ENCODE measurements around the gene OR4F6. TPM values are rescaled to one million over a fixed set of nuclear protein-coding genes. Genes with fewer than 3 reads are reported as not detected.
"Not testable (repeated sequence)": the region's sequence is repeated elsewhere in the genome, so short reads cannot be mapped to it uniquely, and the experiment has no call there.

The OR4F6 gene
- total and polyA plus RNA-seq, 9 of the 15 experiments (the other 6 are each of a cell fraction or from before 2014, with no cell fraction given): not detected

DNA sequence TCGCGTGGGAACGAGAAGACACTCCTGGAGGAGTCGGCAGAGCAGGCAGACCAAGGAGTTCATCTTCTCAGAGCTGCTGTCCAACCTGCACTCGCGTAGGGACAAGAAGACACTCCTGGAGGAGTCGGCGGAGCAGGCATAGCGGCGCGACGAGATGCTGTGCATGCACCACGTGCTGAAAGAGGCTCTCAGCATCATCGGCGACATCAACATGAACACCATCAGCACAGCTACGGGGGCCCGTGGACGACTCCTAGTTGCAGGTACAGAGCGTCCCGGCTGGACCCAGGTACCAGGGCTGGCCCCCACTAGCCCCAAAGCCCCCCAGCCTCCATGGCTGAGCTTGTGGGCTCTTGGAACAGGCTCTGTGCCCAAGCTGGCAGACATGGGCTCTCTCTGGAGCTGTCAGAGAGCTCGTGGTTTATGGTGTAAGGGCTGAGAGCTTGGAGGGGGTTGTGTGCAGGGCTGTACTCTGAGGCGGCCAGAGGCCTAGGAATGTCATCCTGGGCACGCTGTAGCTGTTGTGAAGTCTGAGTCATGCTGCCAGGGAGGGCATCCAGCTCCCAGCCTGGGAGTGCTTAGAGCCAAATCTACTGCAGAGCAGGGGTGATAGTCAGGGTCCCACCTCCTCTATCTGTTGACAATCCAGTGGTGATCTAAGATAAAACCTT lies 38.5 kb upstream of the OR4F6 start:
- POLR2A ChIA-PET; H4K20me1 ChIP-seq (replicated peaks; ENCODE audit: control insufficient read depth, insufficient read depth, low read length); H3K4me2 ChIP-seq (ENCODE audit: insufficient read depth, low read length); H3K27ac ChIP-seq (ENCODE audit: extremely low read depth, low read depth, low read length); BruUV-seq (replicated peaks); H3K27me3 ChIP-seq (ENCODE audit: control insufficient read depth in 2 of 2, insufficient read depth in 2 of 2, low read length in 2 of 2); DNase-seq (ENCODE audit: extremely low read depth in 1 of 4, low spot score in 3 of 4); H2AFZ ChIP-seq (ENCODE audit: low read depth, low read length); H3K4me3 ChIP-seq; H3K36me3 ChIP-seq (ENCODE audit: control insufficient read depth, insufficient read depth, low read length); H3K9ac ChIP-seq (ENCODE audit: insufficient read depth in 1 of 2, low read depth in 2 of 2, low read length in 2 of 2); intact Hi-C loops (cut with micrococcal nuclease); H3K9me1 ChIP-seq (ENCODE audit: control insufficient read depth, insufficient read depth, low read length); H3K4me1 ChIP-seq (replicated peaks in 1 of 2; ENCODE audit: control insufficient read depth in 2 of 2, insufficient read depth in 2 of 2, low read length in 2 of 2); H3K79me2 ChIP-seq (ENCODE audit: control insufficient read depth, insufficient read depth, low read length); FAIRE-seq; H3K9me3 ChIP-seq (replicated peaks; ENCODE audit: control insufficient read depth, insufficient read depth, low read depth, low read length); ATAC-seq: not testable (repeated sequence)
- in situ Hi-C loops (cut with MboI): loop anchor here (5.0 kb wide), 1 partner anchor 1968 kb away; no protein-coding TSS in a partner anchor
- 65% methylated on average over 20 of the region's 23 CpGs for WGBS (ENCODE audit: insufficient coverage, low coverage, missing lambda C conversion rate)
- CTCF ChIA-PET (ENCODE audit: low intra/inter-chr PET ratio): interaction anchor here (0.6 kb wide), 1 partner anchor 216 kb away, joined by 4 read pairs; no protein-coding TSS in a partner anchor

DNA sequence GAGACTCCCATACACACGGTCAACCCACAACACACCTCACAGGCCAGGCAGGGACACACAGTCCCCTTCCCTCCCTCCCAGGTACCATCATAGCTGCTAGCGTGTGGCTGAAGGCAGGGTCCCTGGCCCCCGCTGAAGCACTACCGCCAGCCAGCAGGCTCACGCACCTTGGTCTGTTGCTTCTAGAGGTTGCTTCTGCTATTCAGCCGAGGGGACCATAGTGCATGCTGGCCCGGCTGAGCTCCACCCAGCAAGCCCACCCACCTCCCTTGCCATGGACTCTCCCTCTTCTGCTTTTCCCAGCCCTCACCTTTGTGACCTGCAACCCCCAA lies 38.0 kb upstream of the OR4F6 start:
- ATAC-seq; BruUV-seq (replicated peaks); POLR2A ChIA-PET; H3K27me3 ChIP-seq (ENCODE audit: control insufficient read depth in 2 of 2, insufficient read depth in 2 of 2, low read length in 2 of 2); H3K36me3 ChIP-seq (ENCODE audit: control insufficient read depth, insufficient read depth, low read length); FAIRE-seq; H3K79me2 ChIP-seq (ENCODE audit: control insufficient read depth, insufficient read depth, low read length); DNase-seq (ENCODE audit: extremely low read depth in 1 of 4, low spot score in 3 of 4); H3K4me3 ChIP-seq; H3K4me1 ChIP-seq (replicated peaks in 1 of 2; ENCODE audit: control insufficient read depth in 2 of 2, insufficient read depth in 2 of 2, low read length in 2 of 2); H3K9me1 ChIP-seq (ENCODE audit: control insufficient read depth, insufficient read depth, low read length); H2AFZ ChIP-seq (ENCODE audit: low read depth, low read length); H3K4me2 ChIP-seq (ENCODE audit: insufficient read depth, low read length); H3K9ac ChIP-seq (ENCODE audit: insufficient read depth in 1 of 2, low read depth in 2 of 2, low read length in 2 of 2); H4K20me1 ChIP-seq (replicated peaks; ENCODE audit: control insufficient read depth, insufficient read depth, low read length); H3K9me3 ChIP-seq (replicated peaks; ENCODE audit: control insufficient read depth, insufficient read depth, low read depth, low read length); H3K27ac ChIP-seq (ENCODE audit: extremely low read depth, low read depth, low read length); intact Hi-C loops (cut with micrococcal nuclease): not testable (repeated sequence)
- 43% methylated on average over 4 of the region's 7 CpGs for WGBS (ENCODE audit: insufficient coverage, low coverage, missing lambda C conversion rate)
- in situ Hi-C loops (cut with MboI): loop anchor here (5.0 kb wide), 1 partner anchor 1968 kb away; no protein-coding TSS in a partner anchor
- CTCF ChIA-PET (ENCODE audit: low intra/inter-chr PET ratio): interaction anchor here (0.6 kb wide), 1 partner anchor 215 kb away, joined by 4 read pairs; no protein-coding TSS in a partner anchor
- TF ChIP-seq RBFOX2 (IDR thresholded peaks at IDR 0.05; ENCODE audit: low read depth, low read length): 0 out of 2 replicates have a peak, but pooled peaks have one; percentile 9
